Tibial nerve (tissue), 4 donors: ENCODE data around the gene GPER1.

ENCODE experiments used
- CTCF ChIP-seq, 5 experiments: fragments of 200-600 bp in 3 of 5; fragments of 450-650 bp in 2 of 5; sonication (generic) in 3 of 5; IDR thresholded peaks; one replicate each; pipeline ENCODE4 v1.5.1; 2016 to 2019; ENCODE audit warnings: antibody characterized with exemption in 5 of 5, mild to moderate bottlenecking in 3 of 5, moderate library complexity in 2 of 5
- EP300 ChIP-seq, 2 donors: sonication (generic); formaldehyde crosslinking; IDR thresholded peaks; one replicate each; pipeline ENCODE4 v1.6.1; 2017; ENCODE audit warnings: antibody characterized with exemption in 2 of 2, mild to moderate bottlenecking in 1 of 2
- POLR2A ChIP-seq, 2 donors: fragments of 450-650 bp; IDR thresholded peaks; one replicate each; pipeline ENCODE4 v1.6.1; 2017; ENCODE audit warnings: antibody characterized with exemption in 2 of 2, mild to moderate bottlenecking in 2 of 2, moderate library complexity in 2 of 2

DNA sequence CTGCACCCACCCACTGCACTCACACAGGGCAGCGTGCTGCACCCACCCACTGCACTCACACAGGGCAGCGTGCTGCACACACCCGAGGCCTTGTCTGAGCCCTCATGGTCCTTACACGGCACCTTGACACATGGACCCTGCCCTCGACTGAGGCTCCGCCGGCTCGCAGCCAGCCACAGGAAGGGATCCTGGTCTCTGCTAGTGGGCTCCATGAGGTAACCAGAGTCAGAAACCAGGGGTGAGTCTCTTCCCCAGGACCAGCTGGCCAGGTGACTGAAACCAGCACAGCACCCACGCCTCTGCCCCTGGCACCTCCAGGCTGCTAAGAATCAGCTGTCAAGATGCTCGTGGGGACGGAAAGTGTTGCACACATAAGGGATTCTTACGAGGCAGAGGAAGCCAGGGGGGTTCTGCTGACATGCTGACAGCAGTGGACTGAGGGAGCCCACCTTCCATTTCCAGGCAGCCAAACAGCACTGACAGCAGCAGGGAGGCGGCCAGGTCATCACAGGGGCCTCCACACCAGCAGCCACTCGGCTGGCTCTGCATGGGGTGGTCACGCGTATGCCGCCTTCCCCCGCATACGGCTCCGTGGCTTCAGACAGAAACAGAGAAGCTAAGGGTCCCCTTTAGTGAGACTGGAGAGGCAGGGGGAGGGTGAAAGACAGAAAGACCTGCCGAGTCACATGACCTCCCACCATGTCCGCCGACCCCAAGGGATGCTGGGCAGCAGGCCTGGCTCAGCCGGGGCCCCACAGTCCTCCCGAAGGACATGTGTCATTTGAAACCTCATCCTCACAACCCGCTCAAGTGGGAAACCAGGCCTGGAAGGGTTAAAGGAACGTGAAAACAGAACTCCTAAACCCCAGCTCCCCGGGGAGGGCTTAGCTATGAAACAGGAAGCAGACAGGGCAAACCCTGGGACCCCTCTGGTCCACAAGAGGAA, 34.2 kb downstream of the GPER1 start:
- TF ChIP-seq CTCF (IDR thresholded peaks at IDR 0.05) (no peak), EP300 (IDR thresholded peaks at IDR 0.05) (no peak), POLR2A (IDR thresholded peaks at IDR 0.05) (no peak)
